Measurements from ENCODE around the gene SCIN.

The SCIN gene

GRCh38 chr7:12620371-12620770 lies 49.9 kb downstream of the SCIN start:
- peak; percentile 19 for DNase-seq (ENCODE audit: low read depth)
- H3K4me3 ChIP-seq (ENCODE audit: control insufficient read depth, low read depth, low read length): no peak overlapping the region
- TF ChIP-seq, protein P1, sequence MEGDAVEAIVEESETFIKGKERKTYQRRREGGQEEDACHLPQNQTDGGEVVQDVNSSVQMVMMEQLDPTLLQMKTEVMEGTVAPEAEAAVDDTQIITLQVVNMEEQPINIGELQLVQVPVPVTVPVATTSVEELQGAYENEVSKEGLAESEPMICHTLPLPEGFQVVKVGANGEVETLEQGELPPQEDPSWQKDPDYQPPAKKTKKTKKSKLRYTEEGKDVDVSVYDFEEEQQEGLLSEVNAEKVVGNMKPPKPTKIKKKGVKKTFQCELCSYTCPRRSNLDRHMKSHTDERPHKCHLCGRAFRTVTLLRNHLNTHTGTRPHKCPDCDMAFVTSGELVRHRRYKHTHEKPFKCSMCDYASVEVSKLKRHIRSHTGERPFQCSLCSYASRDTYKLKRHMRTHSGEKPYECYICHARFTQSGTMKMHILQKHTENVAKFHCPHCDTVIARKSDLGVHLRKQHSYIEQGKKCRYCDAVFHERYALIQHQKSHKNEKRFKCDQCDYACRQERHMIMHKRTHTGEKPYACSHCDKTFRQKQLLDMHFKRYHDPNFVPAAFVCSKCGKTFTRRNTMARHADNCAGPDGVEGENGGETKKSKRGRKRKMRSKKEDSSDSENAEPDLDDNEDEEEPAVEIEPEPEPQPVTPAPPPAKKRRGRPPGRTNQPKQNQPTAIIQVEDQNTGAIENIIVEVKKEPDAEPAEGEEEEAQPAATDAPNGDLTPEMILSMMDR (conservative IDR thresholded peaks at IDR 0.05; ENCODE audit: control insufficient read depth, insufficient read depth, low read depth, low read length): no peak

- TF ChIP-seq, protein P1 (conservative IDR thresholded peaks at IDR 0.05; ENCODE audit: control insufficient read depth, insufficient read depth, low read depth, low read length): no peak
- no peak for DNase-seq (ENCODE audit: low read depth)
- H3K4me3 ChIP-seq (ENCODE audit: control insufficient read depth, low read depth, low read length): no peak overlapping the region
Observed at GRCh38 chr7:12623223-12623622, 52.7 kb downstream of the SCIN start.

DNA sequence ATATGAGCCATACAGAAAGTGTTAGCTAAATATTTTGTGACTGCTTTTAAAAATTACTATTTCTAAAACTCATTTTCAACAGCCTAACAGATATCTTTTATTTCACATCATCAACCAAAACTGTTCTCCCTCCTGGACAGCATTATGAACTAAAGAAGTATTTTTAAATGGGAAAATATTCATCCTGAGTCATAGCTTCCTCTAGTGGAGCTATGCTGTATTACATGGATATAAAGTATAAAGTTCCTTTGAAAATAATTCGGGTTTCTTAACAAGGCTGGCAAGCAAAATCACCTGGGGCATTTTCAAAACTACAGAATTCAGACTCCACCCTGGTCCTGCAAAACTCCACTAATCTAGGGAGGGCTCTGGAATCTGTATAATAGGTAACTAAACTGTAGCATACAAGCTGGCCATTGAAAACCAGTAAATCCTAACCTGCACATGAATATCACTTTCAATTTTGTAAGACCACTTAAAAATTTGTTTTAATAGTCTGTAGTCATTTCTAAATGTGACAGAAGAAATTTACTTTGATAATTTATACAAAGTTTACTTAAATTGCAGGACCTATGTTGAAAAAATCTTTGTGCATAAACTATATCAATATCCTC lies 53.5 kb downstream of the SCIN start:
- no peak overlapping the region for H3K4me3 ChIP-seq (ENCODE audit: control insufficient read depth, low read depth, low read length)
- DNase-seq (ENCODE audit: low read depth): peak; percentile 44
- TF ChIP-seq, protein P1 (conservative IDR thresholded peaks at IDR 0.05; ENCODE audit: control insufficient read depth, insufficient read depth, low read depth, low read length): peak; percentile 85

DNA sequence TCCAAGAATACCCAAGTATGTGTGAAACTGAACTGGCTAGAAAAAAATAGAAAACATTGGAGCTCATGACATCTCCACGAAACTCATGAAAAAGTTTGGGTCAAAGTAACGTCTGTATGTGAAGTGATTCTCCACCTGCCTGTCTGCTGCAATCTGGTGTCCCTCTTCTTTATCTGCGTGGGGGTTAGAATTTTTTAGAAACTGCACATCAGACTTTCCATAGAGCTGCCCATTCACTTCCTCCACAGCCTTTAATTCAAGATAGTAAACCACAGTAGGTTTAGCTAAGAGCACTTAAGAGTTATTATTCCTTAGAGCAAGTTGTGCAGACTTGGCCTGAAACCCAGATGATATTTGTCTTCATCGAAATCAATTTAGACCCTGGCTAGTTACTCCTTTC lies 55.3 kb downstream of the SCIN start:
- DNase-seq (ENCODE audit: low read depth): no peak
- TF ChIP-seq, protein P1 (conservative IDR thresholded peaks at IDR 0.05; ENCODE audit: control insufficient read depth, insufficient read depth, low read depth, low read length): no peak
- H3K4me3 ChIP-seq (ENCODE audit: control insufficient read depth, low read depth, low read length): no peak overlapping the region

DNA sequence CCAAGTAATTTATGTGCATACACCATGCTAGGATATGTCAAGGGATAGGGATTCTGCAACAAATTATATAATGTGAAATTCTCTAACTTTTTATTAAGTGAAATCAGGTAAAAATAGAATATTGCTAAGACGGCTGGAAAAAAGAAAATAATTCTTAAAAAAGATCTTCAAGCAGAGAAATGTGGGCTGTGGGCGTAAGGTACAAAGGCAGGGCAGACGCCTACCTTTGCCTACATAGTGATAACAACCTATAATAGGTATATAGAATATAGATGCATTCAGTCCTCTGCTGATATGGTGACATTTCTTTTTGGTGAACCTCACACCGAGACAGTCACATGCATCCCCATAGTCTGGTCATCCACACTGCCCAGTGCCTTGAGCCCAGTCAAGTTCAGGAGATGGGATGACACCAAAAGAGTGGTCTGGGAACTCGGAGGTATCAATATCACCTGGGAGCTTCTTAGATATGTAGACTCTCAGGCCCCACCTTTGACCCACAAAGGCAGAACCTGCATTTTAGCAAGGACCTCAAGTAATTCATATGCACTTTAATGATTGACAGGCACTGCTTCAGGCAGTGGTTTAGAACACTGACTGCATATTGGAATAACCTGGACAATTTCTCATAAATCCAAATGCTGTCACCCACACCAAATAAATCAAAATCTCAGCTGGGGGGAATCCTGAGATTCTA lies 59.4 kb downstream of the SCIN start:
- H3K4me3 ChIP-seq (ENCODE audit: control insufficient read depth, low read depth, low read length): no peak overlapping the region
- TF ChIP-seq, protein P1 (conservative IDR thresholded peaks at IDR 0.05; ENCODE audit: control insufficient read depth, insufficient read depth, low read depth, low read length): no peak
- no peak for DNase-seq (ENCODE audit: low read depth)

DNA sequence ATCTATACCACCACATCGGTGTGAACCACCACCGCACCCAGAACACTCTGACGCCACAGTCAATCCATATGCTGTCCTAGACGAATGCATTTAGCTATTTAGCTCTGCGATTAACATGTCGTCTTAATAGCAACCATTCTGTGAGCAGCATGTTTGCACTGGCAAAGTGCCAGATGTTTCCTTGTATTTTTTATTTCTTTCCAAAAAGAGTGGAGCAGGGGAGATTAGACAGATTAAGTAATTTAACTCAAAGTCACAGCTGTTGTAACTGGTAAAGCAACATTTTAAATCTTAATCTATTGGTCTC lies 59.9 kb downstream of the SCIN start:
- TF ChIP-seq, protein P1 (conservative IDR thresholded peaks at IDR 0.05; ENCODE audit: control insufficient read depth, insufficient read depth, low read depth, low read length): no peak
- no peak for DNase-seq (ENCODE audit: low read depth)
- no peak overlapping the region for H3K4me3 ChIP-seq (ENCODE audit: control insufficient read depth, low read depth, low read length)

All from fibroblast of mammary gland (primary cell).